NT2/D1 (cell line): Measurements from ENCODE around the gene COMT.
"Not testable (repeated sequence)": the region's sequence is repeated elsewhere in the genome, so short reads cannot be mapped to it uniquely, and the experiment has no call there.

Source experiments
- YY1 ChIP-seq: IDR thresholded peaks from 2 replicates; pipeline ENCODE4 v1.6.1; 2011; ENCODE audit not compliant: insufficient read length, insufficient read depth
- ZNF274 ChIP-seq: IDR thresholded peaks from 2 replicates; pipeline ENCODE4 v1.6.1; 2011; ENCODE audit warnings: mild to moderate bottlenecking, low read depth, low read length

DNA sequence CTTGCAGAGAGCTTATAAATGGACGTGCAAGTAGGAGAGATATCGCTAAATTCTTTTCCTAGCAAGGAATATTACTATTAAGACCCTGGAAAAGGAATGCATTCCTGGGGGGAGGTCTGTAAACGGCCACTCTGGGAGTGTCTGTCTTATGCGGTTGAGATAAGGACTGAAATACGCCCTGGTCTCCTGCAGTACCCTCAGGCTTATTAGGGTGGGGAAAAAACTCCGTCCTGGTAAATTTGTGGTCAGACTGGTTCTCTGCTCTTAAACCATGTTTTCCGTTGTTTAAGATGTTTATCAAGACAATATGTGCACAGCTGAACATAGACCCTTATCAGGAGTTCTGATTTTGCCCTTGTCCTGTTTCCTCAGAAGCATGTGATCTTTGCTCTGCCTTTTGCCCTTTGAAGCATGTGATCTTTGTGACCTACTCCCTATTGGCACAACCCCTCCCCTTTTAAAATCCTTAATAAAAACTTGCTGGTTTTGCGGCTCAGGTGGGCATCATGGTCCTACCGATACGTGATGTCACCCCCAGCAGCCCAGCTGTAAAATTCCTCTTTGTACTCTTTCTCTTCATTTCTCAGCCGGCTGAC, 6.4 kb upstream of the COMT start:
- TF ChIP-seq YY1, ZNF274: not testable (repeated sequence)
